ENCODE data around the gene LRRC25.

LRRC25 gene

DNA sequence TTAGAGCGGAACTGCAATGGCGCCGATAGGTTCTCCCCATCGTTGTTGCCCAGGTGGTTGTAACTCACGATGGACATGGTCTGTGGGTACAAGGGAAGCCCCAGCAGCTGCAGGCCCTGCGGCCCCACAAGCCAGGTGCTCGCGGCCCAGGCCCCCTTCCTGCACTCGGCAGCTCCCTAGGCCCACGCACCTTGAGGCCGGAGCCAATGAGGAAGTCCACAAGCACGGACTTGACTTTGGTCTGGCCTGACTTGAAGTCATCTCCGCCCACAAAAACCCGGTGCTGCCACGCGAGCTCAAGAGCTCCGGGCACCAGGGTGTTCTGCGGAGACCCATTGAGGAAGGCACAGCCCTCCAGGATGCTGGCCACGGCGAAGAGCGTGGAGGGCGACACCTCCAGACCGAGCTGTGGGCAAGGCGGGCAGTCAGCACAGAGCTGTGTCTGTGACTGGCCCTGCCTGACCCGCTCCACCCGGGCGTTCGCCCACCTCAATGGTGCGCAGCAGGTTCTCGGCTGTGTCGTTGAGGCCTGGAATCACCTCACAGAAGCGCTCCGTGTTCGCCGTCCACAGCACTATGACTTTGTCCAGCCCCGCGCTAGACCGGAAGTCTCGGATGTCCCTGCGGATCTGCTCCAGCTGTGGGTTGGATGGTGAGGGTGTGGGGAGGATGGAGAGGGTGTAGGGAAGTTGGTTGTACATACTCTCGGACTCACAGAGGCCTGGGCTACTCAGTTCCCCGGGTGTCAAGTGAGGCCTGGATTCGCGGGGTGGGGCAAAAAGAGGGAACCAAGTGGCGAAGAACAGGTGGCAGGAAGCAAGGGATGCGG is 38.6 kb upstream of the LRRC25 start:
- no peak for DNase-seq

DNA sequence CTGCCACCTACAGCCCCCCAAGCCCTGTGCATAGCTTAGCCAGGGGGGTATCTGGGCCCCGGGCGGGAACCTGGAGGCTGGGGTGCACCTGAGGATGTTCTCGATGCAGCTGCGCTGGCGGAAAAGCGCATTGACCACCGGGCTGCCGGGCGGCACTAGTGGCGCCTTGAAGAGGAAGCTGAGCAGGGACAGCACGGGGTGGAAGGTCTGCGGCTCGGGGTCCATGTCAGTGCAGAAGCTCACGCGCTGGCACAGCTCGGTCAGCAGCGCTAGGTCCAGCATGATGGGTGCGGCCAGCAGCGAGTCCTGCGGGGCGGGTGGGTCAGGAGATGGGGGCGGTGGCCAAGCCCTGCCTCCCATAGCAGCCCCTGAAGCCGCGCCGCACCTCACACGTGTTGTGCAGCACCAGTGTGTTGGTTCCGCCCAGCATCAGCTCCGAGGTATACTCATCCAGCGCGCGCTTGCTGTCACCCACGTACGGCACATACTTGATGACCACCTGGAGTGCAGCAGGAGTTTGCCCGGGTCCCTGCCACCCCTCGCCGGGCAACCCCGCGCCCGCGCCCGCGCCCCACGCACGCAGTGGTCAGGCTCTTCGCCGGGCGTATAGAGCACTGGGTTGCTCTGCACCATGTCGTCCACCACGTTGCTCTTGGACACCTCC is 37.9 kb upstream of the LRRC25 start:
- DNase-seq, result no peak

DNA sequence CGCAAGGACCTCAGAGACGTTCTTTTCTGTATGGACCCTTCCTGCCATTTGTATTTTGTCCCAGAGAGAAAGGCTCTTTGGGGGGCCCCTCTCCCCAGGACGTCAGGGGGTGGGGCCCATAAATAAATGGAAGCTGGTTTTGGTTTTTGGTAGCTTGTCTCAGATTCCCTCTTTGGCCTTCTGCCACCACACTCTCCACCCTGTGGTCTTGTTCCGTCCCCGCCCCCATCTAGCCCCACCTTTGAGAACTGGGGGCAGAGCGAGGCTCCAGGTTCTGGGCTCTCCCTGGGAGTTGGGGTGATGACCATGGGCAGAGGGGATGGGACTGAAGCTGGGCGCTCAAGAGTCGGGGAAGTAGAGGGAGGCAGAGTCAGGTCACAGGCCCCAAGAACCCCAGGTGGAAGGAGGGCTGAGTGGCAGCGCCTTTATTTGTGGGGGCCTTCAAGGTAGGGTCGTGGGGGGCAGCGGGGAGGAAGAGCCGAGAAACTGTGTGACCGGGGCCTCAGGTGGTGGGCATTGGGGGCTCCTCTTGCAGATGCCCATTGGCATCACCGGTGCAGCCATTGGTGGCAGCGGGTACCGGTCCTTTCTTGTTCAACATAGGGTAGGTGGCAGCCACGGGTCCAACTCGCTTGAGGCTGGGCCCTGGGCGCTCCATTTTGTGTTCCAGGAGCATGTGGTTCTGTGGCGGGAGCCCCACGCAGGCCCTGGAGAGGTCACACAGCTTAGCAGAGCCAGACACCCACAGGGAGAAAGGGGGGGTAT is 37.2 kb upstream of the LRRC25 start:
- no peak for DNase-seq

DNA sequence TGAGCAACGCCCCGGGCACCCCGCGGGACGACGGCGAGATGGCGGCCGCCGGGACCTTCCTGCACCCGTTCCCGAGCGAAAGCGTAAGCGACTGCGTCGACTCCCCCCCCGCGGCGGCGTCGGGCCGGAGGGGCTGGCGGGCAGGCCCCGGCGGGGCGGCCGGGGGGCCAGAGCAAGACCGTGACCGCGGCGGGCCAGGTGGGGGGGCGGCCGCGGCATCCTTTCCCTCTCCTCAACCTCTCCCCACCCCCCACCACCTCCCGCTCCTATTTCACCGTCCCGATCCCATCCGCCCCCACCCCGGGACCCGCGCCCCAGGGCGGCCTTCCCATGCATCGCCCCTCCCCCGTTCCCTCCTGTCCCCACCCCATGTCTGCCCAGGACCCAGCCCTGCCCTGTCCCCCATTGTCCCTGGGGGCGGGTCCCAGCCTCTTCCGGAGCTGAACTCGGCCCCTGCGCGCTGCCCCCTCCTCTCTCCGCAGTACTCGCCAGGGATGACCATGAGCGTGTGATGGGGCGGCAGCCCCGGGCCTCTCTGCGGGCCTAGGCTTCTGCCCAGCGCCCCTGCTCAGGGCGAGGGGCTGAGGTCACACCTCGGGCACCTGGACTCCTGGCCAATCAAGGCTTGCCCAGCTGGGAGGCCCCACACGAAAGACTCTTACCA is 36.4 kb upstream of the LRRC25 start:
- DNase-seq, result no peak

DNA sequence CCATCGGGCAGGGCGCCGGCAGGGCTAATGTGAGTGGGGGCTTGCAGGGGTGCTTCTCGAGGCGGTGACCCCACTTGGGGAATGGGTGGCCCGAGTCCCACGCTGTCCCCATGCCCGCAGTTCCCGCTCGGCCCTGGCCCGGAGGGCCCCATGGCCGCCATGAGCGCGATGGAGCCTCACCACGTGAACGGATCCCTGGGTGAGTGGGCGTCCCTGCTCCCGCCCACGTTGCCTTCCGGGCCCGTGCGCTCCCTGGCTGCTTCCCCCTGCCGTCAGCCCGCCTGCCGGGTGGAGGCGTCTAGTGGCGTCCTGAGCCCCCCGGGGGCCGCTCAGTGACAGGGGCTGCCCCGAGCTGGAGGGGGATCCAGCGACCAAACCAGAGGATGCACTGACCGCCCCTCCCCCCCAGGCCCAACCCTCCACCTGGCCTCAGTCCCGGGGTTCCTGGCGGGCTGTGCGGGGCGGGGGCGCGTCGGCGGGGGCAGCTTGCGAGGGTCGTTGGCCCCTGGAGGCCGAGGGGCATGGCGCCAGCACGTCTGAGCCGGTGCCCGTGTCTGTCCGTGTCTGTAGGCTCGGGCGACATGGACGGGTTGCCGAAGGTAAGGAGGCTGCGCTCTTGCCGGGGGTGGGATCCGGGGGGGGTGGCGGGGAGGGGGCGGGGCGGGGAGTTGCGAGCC is 35.7 kb upstream of the LRRC25 start:
- peak; percentile 41 for DNase-seq

DNA sequence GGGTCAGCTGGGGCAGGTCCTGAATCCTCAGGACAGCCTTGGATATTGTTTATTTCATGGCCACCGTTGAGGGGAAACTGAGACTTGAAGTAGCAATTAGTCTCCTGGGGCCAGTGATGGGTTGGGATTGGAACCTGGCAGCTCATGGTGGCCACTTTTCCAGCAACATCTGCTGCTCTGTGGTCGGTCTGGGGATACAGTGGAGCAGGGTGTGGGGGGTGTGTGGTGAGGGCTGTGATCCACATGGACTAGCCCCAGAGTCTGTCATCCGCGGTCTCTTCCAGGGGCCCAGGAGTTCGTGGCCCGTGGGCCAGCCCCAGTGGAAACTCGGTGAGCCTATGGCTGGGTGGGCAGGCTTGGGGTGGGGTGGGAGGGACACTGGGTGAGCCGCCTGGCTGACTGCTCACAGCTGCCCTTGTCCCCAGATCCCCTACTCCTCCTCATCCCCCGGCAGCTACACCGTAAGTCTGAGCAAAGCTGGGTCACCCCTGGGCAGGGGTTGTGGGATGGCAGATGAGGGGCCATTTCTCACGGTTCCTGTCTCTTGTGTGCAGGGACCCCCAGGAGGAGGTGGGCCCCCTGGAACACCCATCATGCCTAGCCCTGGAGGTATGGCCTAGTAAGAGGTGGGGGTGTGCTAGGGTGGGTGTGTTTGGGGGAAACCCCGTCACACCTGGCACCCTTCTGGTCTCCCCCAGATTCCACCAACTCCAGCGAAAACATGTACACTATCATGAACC is 35.0 kb upstream of the LRRC25 start:
- DNase-seq, result no peak

DNA sequence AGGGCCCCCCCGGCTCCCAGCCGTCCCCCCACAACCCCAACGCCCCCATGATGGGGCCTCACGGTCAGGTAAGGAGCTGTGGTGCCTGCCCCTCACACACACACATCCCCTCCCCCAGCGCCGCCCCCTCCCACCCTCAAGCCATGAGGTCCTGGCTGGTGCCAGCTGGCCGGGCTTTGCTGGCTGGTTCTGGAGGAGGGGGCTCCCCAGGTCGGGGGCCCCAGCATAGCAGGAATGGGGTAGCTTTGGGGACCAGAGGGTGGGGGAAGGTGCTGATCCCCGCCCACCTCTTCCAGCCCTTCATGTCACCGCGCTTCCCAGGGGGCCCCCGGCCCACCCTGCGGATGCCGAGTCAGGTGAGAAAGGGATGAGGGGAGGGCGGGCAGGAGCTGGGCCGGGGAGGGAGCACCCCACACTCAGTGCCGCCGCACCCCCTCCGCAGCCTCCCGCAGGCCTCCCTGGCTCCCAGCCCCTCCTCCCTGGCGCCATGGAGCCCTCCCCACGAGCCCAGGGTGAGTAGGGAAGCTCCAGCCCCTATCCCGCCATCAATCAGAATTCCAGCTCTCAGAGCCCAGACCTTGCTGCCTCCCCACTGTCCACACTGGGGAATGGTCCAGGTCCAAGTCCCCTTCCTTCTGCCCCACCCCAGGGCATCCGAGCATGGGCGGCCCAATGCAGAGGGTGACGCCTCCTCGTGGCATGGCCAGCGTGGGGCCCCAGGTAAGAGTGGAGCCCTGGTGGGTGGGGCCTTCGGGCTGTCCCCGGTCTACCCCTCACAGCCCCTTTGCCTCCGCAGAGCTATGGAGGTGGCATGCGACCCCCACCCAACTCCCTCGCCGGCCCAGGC is 34.2 kb upstream of the LRRC25 start:
- DNase-seq, result no peak

DNA sequence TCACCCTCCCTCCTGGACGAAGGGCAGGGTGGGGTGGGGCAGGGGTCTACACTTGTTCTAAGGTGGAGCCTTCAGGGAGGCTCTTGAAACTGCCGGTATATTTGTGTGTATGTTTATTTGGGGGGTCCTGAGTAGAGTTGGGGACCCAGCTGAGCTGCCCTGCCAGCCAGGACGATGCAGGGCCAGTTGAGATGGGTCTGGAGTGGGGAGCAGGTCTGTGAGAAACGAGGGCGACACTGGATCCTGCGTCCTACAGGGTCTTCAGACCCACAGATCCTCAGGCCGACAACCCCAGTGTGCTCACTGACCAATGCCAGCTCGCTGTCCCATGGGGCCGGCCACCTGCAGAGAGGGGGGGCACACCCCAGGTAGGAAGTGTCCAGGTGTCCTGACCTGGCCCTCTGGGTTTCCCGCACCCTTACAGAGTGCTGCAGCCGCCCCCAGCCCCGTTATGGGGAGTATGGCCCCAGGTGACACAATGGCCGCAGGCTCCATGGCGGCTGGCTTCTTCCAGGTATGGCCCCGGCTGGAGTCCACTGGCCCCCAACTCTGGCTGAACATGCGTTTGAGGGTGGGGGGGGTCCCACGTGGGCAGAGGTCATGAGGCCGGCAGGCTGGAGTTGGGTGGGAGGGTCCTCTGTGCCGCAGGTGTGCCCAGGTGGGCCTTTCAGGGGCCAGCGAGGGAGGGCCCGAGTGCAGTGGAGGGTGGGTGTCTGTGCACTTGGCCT is 33.2 kb upstream of the LRRC25 start:
- no peak for DNase-seq

DNA sequence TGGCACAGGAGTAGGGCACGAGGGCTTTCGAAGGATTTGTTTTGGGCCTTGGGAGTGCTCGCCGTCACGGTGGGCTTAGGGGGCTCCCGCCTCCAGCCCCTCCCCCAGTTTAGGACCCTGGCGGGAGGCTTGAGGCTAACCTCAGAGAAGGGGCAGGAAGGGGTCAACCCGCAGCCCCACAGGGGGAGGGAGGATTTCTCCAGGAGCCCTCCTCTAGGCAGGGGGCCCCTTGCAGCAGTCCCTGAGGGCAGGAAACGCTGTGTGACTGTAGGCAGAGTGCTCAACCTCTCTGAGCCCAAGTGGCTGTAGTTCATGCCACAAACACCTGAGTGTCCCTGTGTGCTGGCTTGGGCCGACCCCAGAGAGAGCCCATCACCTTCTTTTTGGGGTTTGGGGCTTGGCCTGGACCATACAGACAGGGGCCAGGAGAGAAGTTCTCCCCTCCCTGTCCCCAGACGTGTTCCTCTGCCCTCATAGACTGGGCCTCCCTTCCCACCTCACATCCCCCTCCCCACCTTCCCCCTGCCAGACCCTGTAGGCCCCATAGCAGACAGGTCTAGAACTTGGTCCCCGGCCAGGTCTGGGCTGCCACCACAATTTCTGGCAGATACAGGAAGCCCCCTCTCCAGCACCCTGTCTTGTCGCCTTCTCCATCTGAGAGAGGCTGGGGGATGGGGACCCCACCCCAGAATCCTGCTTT is 32.4 kb upstream of the LRRC25 start:
- DNase-seq, result no peak

DNA sequence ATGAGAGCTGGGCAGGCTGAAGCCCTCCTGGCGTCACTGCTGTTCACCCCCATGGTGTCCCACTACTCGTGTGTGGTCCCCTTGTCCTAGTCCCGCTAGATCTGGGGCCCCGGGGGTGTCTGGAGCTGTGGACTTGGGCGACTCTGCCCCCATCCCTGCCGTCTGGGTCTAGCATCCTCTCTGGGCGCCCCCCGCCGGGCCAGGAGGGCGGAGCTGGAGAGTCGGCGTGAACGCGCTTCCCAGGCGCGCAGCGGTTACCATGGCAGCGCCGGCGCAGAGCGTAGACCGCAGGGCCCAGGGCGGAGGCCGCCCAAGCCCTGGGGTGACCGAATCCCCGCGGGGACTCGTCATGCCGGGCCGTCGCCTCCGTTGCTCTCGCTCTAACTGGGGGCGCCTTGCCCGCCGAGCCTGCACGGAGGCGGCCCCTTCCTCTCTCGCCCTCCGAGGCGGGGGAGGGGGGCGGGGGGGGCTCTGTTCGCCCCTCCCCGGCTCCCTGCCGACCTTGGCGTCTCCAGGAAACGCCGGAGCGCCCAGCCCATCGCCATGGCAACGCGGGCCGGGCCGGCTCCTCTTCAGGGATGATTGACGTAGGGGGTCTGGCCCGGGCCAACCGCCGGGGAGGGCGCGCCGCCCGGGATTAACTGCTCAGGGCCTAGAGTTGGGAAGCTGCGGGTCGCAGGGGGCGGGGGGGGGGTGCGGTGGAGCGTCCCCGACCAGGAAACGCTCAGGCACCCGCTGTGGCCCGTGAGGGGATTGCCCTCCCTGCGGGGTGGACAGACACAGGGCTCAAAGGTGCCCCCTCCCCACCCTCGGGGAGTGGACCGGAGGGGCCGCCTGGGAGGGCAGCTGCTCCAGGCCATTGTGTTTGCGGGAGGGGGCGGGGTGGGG is 31.6 kb upstream of the LRRC25 start:
- DNase-seq, result peak; percentile 66

DNA sequence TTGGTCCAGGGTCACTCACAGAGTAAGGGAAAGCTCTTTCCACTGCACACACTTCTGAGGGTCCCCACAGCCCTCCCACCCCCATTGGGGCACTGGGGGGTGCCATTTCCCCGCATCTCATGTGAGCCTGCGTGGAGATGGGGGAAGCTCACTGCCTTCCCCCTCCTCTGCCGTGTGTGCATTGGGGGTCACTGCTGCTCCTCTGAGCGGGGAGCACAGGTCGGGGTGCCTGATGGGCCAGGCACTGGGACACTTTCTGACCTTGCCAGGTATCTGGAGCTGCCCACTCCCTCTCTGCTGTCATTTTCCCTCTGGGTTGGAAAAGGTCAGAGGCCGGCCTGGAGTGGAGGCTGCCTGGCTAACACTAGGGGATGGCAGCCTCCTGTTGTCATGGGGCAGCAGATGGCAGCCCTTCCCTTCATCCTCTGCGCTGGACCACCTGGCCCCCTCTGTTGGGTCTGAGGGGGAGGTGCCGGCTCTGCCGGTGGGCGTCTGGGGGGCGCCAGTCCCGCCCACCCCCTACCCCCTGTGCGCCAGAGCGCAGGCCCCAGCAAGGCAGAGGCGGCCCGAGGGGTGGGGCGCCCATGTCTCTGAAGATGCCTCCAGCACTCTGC is 30.9 kb upstream of the LRRC25 start:
- no peak for DNase-seq

DNA sequence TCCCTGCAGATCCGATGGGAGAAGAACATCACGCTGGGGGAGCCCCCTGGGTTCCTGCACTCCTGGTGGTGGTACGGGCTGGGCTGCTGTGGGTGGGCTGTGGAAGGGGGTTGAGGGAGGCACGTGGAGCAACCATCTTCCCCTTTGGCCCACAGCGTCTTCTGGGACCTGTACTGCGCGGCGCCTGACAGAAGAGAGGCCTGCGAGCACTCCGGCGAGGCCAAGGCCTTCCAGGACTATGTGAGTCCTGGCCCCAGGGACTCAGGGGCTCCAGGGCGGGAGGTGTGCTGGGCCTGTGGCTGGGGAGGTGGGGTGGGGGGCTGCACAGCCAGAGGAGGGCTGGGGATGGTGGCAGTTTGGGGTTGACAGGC is 30.3 kb upstream of the LRRC25 start:
- DNase-seq, result no peak

DNA sequence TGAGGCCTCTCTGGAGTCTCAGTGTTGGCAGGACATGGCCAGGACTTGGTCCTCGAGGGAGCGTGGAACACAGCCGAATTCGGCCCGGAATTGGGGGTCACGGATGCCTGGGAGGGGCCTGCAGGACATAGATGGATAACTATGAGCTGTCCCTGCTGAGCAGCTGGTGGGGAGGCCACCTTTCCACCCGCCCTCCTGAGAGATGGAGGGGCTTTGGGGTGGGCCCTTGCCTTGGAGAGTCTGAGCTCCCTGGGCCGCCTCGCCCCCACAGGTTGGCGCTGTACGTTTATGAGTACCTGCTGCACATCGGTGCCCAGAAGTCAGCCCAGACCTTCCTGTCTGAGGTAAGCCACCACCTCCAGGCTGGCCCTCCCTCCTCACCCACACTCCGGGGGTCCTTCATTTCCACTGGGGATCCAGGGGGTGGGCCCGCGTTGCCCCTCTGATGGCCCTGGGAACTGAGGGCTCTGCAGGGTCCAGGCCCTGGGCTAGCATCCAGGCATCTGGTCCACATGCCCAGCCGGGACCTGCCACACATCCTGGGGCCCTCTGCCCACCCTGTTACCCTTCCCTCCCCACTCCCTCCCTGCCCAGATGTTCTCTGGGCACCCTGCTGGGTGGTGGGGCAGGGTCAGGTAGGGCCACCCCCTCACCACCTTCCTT is 29.8 kb upstream of the LRRC25 start:
- no peak for DNase-seq

DNA sequence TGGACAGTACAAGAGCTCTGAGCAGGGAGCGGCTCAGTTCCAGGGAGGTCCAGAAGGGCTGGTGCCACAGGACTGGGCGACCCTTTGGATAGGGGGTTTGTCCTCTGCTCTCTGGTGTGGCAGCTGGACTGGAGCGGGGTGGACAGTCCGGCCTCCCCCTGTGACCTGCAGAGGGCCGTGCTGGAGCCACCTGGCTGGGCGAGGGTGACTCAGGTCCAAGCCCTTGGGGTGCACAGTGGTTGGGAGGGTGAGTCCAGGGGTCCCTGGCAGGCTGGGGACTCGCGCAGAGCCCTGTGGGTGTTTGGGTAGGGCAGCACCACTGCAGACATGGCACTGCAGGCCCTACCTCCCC is 29.0 kb upstream of the LRRC25 start:
- DNase-seq, result no peak

DNA sequence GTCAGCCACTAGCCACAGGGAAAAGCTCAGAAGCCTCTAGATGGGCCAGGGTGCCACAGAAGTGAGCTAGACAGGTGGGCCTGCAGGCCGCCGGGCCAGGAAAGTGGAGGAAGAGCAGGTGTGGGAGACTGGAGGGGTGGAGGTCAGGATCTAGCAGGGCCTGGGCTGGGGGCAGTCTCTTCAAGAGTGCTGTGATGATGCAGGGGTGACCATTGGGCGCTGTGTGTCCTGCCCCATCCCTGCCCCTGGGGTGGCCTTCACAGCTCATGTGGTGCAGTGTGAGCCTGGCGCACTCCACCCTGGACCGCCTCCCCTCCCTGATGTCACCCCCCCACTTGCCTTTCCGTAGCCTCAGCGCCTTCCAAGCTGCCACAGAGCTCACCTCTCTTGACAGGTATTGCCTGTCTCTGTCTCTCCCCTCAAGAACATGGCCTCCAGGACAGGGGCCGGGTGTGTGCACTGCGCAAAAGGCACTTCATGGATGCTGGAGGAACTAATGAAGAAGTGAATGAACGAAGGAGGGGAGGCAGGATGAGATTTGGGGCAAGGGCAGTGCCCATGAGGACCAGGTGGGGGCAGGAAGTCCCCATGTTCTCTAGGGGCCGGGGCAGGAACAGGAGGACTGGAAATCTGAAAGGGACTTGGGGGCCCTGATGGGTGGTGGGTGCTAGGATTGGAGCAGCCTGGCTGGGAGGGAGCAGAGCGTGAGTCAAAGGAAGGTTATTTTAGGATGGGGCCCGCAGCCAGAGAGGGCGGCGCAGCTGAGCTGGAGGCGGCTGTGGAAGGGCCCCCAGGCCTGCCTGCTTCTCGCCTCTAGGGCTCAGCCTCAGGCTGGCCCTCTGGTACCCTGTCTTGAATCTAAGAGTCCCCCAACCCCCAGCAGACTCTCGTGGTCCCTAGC is 28.3 kb upstream of the LRRC25 start:
- DNase-seq, result no peak

DNA sequence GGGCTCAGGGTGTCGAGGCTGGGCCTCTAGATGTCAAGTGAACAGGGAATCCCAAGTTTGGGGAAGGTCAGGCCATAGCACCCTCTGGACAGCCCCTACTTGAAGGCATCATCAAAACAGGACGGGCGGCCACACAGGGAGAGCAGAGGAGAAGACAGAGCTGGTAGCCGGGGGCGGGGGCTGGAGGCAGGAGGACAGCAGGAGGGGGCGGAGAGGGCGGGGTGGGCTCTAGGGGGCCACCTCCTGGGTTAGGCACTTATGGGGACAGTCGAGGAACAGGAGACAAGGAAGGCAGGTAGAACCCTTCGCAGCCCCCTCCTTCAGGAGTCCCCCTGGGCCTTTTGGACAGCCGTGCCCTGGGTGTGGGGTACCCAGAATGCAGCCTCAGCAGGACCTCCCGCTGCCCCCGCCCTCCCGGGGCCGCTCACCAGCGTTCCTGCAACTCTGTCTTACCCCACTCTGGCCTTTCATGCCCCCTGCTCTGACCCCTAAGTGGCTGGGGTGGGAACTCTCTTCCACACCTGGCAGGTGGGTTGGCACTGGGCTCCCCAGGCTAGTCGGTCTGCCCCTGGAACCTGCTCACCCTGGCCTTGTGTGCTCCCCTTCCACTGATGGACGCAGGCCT is 27.6 kb upstream of the LRRC25 start:
- no peak for DNase-seq
